HG03575 (cell line): ENCODE measurements around the gene SCP2.
"Not testable (repeated sequence)": the region's sequence is repeated elsewhere in the genome, so short reads cannot be mapped to it uniquely, and the experiment has no call there.

Experiments
- ATAC-seq: cut with Tn5 transposase; IDR thresholded peaks from one replicate; pipeline ENCODE4 v1.9.1; 2021; ENCODE audit not compliant: unreplicated experiment, insufficient number of reproducible peaks, low FRiP score; ENCODE audit errors: extremely low read depth

SCP2 gene

DNA sequence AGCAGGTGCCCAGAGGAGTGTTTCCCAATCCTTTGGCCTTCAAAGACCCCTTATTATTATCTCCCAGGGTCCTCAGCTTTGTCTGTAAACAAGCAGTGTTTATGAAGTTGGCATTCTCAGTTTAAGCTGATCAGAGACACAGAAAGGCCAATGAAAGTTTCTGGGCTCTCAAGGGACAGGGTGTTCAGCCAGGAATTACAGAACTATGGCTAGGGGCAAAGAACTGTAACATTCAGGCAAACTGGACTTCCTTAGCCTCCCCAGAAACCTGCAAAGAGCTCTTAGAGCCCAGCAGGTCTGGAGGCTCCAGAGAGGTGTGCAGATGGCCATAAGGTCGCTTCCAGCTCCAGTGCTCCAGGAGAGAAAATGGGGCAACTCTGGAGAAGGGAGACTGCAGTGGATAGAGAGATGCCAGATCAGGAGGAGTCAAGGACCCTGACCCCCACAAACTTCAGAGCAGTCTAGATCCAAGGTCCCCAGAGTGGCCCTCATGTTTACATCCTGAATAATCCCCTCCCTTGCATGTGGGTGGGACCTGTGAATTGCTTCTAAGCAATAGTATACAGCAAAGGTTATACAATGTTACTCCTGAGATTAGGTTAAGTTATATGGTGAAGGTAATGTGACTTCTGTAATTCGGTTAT, 11.7 kb upstream of the SCP2 start:
- ATAC-seq = no peak

DNA sequence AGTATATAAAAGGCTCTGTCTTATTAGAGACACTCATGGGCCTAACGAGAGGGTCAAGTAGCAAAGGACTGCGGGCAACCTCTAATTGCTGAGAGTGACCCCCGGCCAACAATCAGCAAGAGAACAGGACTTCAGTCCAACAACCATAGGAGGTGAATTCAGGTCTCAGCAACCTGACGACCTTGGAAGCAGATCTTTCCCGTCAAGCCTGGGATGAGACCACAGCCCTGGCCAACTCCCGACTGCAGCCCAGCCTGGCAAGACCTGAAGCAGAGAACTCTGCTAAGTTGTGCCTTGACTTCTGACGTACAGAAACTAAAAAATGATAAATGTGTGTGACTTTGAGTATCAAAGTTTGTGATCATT, 11.2 kb upstream of the SCP2 start:
- ATAC-seq = no peak

DNA sequence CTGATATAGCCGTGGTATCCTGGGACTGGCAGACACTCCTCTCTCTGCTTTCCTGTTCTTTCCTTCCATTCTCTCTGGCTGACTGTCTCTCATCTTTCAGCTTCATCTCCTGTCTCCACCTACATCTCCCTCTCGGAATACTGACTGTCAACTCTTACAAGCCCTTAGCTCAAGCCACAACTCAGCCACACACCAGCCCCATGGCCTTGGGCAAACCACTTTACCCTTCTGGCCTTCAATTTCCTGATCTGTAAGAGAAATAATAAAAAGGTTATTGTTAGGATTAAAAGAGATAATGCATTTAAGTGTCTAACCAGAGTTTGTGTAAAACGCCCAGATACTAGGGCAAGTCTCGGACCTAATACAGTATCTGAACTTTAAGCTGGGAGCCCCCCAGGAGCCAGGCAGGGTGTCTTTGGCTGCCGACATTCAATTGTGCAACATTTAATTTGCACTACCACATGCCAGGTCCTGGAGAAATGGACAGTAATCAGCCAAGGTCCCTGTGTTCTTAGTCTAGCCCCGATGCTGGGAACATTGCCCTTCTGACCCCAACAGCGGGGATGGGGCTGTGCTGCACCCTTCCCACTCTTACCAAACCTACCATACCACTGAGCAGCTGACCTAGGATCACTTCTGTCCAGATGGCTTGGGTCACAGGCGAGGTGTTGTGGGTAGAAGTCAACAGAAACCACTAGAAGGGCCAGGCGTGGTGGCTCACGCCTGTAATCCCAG, 10.7 kb upstream of the SCP2 start:
- ATAC-seq = no peak

DNA sequence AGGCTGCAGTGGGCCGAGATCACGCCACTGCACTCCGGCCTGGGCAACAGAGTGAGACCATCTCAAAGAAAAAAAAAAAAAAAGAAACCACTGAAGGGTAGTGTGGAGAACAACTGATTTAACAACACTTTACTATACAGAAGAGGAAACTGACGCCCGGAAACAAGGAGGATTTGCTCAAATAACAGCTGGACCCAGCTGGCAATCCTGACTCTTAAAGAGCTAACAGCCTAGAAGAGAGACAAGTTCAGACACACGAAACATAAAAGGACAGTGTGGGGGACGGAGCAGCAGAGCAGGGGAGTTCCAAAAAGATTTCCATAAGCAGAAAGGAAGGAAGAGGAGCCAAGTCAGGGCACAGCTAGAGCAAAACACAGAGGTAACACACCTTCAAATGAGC, 9.9 kb upstream of the SCP2 start:
- no peak for ATAC-seq

DNA sequence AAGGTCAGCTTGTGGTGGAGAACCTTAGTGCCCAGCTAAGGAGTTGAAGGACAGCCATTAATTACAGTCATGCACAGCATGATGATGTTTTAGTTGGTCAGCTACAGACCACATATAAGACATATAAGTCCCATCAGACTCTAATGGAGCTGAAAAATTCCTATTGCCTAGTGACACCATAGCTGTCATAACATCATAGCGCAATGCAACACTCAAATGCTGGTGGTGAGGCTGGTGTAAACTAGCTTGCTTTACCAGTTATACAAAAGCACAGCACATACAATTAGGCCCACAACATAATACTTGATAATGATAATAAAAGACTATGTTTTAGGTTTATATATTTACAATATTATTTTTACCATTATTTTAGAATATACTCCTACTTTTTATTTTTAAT, 9.5 kb upstream of the SCP2 start:
- no peak for ATAC-seq

DNA sequence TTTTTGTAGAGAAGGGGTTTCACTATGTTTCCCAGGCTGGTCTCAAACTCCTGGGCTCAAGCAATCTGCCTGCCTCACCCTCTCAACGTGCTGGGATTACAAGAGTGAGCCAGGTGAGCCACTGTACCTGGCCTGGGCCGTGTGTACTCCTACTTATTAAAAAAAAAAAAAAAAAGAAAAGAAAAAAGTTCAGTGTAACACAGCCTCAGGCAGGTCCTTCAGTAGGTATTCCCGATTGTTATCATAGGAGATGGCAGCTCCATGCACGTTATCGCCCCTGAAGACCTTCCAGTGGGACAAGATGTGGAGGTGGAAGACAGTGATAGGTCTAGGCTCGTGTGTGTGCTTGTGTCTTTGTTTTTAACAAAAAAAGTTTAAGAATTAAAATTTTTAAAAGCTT, 8.9 kb upstream of the SCP2 start:
- ATAC-seq = no peak

DNA sequence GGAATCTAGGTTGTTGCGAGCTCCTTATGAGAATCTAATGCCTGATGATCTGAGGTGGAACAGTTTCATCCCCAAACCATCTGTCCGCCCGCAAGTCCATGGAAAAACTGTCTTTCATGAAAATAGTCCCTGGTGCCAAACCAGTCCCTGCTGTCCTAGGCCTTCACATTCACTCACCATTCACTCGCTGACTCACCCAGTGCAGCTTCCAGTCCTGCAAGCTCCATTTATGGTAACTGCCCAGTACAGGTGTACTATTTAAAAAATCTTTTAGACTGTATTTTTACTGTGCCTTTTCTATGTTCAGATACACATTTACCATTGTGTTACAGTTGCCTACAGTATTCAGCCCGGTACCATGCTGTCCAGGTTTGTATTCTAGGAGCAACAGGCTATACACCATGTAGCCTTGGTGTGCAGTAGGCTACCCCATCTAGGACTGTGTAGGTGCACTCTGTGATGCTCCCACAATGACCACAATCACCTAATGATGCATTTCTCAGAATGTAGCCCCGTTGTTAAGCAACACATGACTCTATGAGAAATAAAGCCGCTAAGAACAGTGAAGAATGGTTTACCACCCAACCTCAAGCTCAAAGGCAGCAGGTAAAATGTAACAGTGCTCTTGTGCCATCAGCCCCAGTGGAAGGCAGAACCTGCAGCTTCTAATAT, 7.9 kb upstream of the SCP2 start:
- ATAC-seq = no peak

DNA sequence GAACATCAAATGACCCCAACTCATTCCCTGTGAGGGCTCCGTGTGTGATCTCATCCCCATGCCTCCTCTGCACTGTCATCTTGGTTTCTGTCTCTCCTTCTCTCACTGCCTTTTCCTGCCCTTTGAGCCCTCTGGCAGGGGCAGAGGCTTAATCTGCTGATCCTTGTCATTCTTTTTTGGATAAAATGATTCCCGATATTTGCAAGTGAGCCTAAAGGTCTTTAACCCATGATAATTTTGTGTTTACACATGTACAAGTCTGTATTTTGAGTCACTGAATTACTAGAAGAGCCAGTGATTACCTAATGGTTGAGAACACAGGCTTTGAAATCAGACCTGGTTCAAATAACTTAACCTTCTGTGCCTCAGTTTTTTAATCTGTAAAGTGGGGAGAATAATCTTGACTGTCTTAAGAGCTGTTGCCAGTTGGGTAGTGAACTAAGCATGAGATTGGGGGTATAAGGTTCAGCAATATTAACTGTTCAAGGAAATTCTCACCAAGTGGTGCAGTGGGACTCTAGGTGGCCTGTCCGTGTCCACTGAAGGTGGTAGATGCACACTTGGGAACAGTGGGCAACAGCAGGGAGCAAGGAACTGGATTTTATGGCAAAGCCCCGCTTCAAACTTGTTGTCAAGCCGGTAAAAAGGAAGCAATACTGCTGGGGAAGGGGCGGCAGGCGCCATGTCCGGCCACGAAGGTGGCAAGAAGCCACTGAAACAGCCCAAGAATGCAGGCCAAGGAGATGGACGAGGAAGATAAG, 7.2 kb upstream of the SCP2 start:
- ATAC-seq = no peak

DNA sequence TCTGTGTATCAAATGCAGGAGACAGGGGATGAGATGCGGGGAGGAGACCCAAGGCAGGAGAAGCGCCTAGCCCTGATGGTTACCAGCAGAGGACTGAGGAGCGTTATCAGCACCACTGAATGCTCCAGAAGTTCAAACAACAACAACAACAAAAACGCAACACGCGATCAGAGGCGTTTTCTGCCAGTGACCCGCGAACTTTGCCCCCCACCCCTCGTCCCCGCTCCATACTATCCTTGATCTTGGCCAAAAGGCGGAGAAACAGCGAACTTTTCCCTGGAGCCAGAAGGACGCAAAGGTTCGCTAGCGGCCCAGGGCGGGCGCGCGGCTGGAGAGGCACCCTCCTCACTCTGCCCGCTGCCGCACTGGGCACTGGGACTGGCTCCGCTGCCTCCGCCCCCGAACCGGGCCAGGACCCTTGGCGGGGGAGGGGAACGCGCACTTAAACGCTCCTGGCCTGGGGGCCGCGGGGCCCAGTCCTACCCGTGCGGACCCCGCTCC, 6.2 kb upstream of the SCP2 start:
- no peak for ATAC-seq

DNA sequence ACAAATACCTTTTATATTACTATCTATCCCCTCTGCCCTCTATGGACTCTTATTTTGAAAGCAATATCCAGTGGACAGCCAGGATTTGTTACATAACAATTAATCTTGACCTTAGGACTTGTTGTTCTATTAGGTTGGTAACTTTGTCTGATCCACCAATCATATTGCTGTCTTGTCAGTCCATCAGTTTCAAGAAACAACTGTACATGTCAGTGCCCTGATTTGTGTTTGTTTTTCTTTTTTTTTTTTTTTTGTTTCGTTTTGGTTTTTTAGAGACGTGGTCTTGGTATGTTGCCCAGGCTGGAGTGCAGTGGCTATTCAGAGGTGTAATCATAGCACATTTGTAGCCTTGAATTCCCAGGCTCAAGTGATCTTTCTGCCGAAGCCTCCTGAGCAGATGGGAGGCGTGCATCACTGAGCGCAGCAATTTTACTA, 1.5 kb upstream of the SCP2 start:
- no peak for ATAC-seq

DNA sequence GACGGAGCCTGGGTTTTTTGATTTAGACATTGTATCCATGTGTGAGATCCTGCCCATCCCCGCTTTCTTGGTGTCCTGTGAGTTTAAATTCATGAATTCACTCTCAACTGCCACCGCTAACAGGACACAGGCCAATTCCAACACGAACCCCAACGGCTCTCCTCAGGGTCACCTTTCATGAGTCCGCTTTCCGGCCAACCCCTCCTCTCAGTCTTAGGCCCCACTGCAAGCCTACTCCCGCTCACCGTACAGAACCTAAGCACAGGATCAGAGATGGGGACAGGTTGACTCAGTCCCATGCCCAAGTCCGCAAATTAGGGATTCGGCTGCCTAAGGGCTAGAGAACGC, 238 bp upstream of the SCP2 start:
- no peak for ATAC-seq

DNA sequence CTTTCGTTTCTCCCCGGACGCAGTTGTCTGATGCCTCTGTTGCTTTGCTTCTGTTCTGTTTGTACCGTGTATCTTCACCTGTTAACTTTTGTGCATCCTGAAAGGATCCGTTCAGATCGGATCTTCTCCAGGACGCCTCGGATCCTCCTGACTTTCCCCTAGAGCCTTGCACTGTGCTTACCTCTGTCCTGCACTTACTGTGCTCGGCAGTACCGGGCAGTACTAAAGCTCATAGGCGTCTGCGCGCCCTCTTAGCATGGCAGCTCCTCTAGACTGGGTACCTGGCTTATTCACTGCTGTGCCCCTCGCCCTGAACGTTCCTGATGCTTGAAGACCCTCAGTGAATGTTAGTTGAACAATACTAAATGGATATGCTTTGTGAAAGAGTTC, 934 bp downstream of the SCP2 start:
- ATAC-seq = no peak

DNA sequence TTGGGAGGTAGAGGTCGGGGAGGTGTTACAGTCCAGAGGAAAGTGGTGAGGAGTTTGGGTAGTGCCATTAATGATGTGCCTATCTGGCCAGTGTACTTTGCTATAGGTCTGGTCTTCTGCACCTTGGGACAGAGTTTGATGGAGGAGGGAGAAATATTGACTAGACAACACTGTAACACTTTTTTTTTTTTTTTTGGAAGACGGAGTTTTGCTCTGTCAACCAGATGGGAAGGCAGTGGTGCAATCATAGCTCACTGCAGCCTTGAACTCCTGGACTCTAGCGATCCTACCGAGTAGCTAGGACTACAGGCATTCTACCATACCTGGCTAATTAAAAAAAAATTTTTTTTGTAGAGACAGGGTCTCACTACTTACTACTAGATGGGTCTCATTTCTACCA, 1.9 kb downstream of the SCP2 start:
- no peak for ATAC-seq

DNA sequence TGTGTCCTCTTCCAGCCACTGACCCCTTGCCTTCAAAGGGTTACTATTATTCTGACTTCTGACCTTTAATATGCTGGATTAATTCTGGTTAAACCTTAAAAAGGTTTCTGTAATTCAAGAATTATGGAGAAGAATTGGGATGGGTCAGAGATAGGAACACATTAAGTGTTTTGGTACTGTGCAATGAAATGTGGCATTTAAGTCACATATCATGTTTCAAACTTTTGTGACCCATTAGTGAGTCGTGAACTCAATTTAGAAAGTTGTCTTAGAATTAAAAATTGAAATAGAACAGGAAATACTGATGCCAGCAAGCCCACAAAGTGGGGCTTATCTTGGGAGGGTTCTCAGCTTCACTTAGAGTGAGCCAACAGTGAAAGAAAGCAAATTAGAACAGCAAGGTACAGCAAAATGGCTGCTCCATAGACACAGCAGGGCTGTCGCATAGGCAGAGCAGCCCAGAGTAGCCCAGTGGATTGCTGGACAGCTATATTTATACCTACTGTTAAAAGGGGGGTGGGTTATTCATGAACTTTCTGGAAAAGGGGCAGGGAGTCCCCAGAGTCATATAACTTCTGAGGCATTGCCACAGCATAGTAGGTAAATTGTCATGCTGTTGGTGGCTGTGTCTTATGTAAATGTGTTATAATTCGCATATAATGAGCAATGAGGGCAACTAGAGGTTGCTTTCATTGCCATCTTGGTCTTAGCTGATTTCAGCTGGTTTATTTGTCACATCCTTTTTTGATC, 10.5 kb downstream of the SCP2 start:
- ATAC-seq = no peak

DNA sequence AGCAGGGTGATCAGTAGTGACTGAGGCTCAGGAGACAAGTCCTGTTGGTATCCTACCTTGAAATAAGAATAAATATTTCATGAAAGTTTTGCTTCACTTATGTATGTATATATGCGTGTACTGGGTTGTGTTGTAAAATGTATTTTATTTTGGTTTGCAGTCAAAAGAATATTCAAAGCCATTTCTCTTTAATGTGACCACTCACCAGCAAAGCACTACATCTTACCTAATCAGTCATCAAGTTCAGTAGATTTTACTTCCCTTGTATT, 11.0 kb downstream of the SCP2 start:
- ATAC-seq = no peak

DNA sequence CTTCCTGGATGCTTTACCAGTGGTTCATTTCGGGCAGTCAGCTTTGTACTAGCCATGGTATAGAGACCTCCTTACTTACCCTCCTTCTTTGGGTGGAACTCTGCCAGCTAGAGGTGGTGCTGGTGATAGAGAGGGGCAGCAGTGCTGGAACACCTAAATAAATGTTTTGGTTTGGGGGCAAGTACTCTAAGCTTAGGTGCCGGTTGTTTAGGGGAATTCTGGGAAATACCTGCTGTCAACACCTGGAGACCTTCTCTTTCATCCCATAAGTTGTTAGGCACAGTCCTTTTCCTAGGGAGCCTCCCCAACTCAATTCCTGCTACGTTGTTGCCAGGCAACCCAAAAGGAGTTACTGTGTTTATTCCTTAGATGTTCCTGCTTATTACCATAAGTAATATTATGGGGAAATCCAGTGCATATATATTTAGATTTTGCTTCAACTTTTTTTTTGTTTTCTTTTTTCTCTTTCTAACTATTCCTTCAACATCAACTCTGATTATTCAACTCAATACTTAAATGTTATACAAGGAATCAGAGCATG, 16.9 kb downstream of the SCP2 start:
- no peak for ATAC-seq

DNA sequence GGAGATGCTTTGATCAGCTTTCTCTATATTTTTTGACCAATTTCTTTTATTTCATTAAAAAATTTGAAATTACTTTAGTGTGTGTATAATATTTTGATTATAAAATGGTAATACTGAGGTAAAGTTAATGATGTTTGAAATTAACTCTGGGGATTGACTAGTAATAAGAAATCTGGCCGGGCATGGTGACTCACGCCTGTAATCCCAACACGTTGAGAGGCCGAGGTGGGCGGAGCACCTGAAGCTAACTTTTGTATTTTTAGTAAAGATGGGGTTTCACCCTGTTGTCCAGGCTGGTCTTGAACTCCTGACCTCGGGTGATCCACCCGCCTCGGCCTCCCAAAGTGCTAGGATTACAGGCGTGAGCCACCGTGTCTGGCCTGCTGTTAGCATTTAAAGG, 17.5 kb downstream of the SCP2 start:
- no peak for ATAC-seq

DNA sequence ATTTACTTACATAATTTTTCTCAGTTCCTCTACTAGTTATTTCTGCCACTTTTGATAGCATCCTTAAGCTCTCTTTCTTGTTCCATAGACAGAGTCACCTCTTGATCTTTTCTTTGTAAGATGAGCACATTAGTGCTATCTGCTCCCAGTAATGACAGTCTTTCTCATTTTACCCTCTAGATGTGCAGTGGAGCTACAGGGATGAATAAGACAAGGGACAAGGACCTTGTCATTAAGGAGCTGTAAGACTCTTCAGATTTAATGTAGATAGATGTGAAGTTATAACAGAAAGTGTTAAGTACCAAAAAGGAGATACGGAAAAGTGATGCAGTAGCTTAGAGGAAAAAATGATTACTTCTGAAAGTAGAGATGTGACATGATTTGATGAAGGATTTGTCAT, 20.4 kb downstream of the SCP2 start:
- no peak for ATAC-seq

DNA sequence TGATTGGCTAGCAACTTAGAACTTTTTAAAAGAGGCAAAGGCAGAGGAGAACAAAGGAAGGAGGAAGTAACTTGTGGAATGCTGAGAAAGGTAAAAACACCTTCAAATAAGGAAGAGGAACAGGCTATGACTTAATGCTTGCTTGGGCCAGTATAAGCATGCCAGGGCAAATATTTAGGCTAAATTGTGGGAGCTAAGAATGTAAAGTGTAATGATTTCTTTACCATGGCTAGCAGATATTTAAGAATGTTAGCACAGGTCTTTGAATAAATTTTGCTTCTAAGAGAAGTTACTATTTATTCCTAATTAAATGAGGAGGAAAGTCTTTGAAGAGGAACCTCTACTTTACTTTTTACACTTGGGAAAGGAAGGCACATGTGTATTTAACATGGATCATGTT, 22.5 kb downstream of the SCP2 start:
- ATAC-seq = not testable (repeated sequence)
